ENCODE results near the gene KCNH2.

- TF ChIP-seq CTCF (IDR thresholded peaks at IDR 0.05) (no peak), POLR2A (IDR thresholded peaks at IDR 0.05) (no peak)
Observed at GRCh38 chr7:150968056-150968733, 9.9 kb downstream of the KCNH2 start.

Measured in body of pancreas (tissue), 4 donors.